Stimulated activated CD8-positive, alpha-beta memory T cell treated with anti-CD3 and anti-CD28 coated beads, Interleukin-15, amount 100 ng/mL, for 4 hours (primary cell): ENCODE data around the gene C17orf50.

Experiments
- DNase-seq, 2 donors: peaks; one replicate each; pipeline ENCODE4 v3.0.0-alpha.2; 2020; ENCODE audit warnings: low read depth in 2 of 2

The C17orf50 gene

DNA sequence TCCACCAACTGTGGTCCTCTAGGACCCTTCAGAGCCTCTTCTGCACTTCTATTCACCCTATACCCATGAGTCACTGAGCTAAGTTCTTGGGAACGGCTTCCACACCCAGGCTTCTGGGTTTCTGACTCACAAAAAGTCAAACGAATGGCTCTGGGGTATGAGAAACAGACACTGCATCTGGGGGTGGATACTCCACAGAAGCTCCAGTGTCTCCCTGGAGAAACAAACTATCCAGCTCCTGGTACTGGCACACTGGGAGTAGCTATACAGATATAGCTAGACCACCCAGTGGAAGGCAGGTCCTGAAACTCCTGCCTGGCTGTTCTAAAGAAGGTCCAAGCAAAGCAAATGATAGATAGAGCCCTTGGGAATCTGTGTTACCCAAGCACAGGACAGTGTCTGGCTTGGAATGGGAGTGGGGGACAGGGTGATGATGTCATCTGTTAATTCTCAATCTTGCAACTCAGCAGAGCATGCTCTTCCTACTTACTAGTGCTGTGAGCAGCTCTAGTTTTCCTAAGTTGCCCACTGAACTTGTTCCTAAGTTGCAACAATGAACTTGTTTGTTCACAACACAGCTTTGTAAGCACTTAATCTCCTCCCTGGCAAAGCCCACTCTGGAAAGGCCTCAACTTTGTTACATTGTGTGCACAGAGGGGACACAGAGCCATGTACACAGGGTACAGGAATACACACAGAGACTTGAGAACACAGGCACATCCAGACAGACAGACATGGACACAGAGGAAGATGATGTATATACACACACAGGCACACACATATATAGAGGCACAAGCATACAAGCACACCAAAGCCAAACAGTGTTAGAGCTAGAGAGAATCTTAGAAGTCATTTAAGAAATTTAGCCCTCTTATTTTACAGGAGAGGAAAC lies 28.0 kb downstream of the C17orf50 start:
- DNase-seq, result no peak

DNA sequence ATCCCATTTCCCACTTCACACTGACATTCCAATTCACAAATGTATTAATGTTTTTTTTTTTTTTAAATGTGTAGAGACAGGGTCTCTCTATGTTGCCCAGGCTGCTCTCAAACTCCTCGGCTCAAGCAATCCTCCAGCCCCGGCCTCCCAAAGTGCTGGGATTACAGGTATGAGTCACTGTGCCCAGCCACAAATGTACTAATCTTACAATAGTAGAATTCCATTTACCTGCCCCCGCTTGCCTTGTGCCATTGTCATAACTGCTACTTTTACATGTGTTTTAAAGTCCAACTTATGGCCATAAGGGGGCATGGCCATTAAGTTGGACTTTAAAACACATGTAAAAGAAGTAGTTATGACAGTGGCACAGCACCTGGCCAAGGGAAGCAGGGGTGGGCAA lies 30.2 kb downstream of the C17orf50 start:
- DNase-seq, result no peak

DNA sequence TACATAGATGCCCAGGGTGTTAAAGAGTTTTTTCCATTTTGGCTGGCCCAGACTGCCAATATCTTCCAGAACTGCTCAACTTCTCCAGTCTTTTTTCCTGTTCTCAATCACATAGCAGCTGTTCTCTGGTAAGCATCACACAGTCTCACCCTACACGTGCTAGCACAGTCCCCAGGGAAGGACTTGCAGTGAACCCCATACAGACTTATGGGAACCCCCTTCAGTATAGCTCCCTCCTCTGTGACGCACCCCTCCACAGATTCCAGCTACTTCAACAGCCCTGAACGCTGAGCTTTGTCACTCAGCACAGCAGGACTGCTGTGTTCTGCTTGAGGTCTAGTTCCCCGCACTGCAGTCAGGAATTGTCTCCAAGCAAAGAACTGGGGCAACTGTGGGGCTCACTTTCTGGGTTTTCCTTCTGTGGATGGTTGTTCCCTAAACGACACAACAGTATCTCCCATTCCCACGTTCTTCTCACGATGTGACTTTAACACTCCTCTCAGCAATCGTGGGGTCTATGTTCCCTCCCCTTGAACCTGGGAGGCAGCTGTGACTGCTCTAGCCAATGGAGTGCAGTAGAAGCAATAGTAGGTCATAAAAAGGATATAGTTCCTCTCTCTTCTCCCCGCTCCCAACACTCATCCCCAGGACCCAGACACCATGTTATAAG lies 31.1 kb downstream of the C17orf50 start:
- no peak for DNase-seq

DNA sequence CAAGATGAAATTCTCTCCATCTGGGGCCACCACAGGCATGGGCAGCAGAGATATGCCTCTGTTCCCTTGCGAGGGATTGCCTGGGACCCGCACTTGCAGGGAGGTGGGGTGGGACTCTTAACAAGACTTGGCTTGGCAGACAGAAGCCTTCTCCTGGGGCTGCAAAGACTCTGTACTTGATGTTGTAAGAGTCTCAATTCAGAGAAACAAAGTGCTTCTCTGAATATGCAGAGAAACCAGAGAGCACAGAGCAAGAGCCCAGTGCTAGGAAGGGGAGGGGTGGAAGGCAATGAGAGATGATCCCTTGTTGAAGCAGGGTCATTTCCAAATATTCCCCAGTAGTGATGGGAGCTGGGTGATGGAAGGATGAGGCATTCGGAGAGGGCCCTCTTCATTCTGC lies 32.6 kb downstream of the C17orf50 start:
- DNase-seq, result no peak

DNA sequence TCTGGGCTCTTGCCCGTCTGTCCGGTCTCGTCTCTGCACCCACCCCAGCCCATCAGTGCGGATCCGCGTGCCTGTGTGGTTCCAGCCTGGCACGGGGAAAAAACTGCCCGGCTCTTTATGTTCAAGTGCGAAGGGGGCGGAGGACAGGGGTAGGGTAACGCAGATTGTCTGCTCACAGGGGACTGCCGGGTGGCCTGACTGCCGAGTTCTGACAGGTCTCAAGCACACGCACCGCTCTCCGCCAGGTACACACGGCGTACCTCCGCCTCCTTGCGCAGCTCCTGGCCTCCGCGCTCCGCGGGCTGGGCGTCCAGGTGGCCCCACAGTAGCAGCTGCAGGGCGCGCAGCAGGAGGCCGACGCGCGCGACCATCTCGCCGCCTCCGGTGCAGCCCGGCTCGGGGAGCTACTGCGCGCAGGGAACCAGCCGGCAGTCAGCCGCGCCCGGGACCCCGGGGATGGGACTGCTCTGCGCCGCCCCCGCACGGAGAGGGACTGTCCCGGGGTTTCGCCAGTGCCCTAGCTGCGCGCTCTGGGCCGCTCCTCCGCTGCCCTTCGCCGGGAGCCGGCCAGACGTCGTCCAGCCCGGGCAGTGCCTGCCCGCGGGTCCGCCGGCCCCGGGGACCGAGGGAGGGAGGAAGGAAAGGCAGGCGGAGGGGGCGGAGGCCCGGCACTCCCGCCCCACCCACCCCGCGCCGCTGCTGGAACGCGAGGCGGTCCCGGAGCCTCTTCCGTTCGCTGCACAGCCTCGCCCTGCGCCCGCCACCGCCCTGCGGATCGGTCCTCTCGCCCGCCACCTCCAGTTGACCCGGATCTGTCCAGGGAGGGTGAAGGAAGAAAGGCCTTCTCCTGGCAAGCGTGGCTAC lies 34.6 kb downstream of the C17orf50 start, which contains the start of gene MMP28:
Gene MMP28, minus strand, starts transcription at position 635 of the 864 bp plus-strand sequence. Its CDS starts 264 bp downstream, at position 371.
- DNase-seq, result peak in 1 of 2 donors; percentile 19

DNA sequence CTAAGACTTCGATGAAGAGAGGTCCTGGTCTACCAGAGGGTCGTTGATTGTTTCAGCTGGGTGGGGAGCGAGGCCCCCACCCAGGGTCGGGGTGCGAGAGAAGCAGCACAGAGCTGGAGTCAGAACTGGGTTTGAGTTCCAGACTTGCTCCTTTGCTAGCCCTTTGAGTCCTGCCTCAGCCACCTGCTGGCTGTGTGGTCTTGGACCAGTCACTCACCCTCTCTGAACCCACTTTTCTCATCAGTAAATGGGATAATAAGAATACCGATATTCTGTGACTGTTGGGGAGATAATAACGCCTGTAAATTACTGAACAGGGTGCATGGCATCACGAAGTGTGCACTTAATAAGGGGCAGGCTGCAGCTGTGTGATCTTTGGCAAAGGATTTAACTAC lies 35.2 kb downstream of the C17orf50 start:
- no peak for DNase-seq

DNA sequence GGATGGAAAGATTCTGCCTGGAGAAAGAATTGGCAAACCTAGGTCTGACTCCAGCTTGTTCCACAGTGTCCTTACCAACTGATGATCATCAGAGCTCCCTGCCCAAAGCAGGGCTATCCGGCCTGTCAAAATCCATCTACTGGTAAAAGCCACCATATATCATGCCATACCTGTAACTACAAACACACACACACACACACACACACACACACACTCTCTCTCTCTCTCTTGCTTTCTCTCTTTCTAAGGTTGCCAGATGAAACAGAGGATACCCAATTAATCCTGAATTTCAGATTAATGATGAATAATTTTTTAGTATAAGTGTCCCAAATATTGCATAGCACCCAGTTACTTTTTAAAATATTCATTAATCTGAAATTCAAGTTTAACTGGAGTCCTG lies 36.3 kb downstream of the C17orf50 start:
- no peak for DNase-seq

DNA sequence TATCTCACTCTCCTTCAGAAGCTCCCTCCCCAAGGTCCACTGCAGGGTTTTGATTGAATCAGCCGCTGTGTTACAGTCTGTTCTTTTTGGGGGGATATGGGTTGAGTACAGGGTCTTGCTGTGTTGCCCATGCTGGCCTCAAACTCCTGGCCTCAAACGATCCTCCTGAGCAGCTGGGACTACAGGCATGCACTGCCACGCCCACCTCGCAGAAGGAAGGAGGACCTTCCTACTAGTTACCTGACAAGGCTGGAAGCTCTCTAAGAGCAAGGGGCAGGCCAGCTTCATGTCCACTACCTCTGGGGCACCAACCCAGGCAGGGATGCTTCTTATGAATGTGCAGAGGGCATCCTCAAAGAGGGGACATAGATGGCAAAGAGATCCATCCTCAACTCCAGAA lies 36.7 kb downstream of the C17orf50 start:
- no peak for DNase-seq

DNA sequence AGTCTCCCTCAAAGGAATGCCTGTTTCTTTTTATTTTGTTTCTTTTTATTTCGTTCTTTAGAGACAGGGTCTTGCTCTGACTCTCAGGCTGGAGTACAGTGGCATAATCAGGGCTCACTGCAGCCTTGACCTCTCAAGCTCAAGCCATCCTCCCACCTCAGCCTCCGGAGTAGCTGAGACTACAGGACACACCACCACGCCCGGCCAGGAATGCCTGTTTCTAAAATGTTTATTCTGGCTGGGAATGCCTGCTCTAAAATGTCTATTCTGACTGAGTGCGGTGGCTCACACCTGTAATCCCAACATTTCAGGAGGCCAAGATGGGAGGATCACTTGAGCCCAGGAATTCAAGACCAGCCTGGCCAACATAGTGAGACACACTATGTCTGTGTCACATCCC lies 37.2 kb downstream of the C17orf50 start:
- no peak for DNase-seq

DNA sequence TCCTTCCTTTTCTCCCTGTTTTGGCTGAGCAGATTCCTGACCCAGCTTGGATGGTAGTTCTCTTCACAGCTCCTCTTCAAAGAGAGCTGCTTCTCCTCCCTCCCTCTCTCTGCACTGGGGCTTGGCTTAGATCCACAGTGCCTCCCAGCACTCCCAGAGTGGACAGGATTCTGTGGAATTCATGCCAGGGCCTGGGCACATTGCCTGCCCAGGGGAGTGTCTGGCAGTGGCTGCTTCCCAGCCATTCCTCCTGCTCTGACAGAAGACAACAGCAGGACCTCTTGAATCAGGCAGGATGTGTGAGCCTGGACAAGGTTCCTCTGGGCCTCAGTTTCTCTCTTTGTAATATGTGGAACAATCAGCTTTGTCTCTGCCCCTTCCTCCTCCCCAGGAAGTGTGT lies 39.3 kb downstream of the C17orf50 start:
- DNase-seq, result no peak

DNA sequence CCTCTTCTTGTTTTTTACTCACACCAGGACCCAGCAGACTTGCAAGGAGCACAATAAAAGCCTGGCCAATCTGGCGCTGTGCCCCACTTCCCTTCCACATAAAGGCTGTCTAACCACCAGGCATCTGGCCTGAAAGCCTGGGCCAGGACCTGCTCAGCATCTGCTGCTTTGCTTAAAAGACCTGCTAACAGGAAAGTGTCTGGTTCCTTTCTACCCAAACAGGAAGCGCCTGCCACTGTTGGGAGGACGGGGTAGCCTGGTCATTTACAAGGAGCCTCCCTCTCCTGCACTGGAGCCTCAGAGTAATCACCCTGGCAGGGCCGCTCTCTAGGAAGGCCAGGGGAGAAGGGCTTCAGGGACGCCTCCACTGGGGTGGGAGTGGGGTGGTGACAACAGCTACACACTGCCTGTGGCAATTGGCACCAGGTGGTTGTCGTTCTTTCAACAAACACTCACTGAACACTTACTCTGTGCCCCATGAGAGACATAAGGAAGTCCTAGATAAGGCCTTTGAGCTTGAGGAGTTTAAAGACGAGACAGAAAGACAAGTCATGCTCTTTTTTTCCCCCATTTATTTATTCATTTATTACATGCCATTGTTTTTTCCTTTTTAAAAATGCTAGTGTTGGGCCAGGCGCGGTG lies 41.0 kb downstream of the C17orf50 start:
- DNase-seq, result no peak

DNA sequence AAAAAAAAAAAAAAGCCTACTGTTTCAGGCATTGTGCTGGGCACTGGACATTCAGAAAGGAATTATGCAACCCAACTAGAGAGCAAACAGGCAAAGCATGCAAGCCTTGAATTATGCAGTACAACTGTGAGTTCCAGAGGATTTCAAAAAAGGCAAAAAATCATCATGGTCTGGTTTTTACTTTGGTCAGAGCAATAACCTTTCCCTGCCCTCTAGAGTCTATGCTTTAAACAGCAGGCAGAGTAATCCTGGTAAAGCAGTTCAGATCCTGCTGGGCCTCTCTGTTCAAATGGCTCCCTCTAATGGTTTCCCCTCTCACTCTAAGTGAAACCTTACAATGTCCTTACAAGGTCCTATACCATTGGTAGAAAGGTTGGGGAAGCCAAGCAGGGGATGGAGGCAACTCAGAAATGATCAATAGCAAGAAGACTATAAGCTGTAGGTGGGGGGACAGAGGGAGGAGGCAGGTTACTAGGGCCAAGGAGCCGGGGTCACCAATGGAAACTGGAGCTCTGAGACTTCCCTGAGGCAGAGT lies 44.0 kb downstream of the C17orf50 start:
- DNase-seq, result no peak

DNA sequence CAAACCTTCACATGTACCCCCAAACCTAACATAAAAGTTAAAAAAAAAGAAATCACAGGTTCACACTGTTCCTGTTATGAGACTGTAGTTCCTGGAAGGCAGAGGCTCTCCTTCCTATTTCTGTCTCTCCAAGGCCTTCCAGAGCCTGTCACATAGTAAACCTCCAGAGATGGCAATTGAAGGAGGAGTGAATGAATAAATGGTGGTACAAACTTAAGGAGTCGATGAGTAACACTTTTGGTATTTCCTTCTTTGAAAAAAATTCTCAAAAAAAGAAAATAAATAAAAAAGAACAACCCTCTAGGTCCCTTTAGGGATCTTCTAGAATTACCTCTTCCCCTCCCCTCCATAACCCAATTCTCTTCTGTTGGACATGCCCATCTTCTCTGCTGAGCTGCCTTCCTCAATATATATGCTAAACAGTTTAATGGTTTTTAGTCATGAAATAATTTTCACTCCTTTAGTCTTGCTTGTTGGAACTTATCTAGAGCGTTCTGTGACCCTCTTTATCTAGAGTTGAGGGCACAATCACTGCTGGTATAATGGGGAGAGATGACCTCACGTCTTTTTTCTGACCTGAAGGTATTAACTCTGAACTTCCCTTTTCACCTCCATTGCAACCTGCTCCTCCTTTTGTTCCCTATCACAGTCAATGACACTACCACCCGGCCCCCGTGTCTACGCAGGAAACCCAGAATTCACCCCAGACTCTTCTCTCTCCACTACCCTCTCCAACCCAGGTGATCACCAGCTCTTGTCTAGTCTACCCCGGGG lies 46.9 kb downstream of the C17orf50 start:
- DNase-seq, result no peak

DNA sequence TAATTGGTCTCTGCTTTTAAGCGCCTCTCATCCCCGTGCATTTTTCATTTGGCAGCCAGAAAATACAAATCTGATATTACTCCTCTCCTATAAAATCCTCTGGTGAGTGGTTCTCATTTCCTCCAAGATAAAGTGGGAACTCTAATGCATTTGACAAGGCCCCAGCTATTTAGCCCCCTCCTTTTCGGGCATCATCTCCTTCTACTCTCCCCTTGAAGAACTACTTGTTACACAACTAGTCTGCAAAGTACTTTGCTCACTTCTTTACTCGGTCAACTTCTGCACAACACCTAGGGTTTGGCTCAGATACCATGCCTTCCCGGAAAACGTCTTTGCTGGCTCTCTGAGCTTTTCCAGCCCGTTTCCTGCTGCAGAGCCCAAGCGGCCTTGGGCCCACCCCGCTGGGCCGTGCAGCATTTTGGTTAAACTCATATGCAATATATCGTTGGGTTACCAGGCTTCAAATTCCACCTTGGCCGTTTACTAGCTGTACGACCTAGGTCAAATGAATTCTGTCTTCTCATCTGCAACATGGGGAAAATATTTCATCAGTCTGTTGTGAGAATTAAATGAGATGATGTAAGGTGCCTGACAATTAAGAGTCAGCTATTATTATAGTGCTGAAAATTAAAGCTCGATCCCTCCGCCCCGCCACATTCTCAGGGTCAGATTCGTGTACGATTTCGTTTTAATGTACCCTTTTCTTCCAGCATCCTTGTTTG lies 47.7 kb downstream of the C17orf50 start:
- DNase-seq, result no peak

DNA sequence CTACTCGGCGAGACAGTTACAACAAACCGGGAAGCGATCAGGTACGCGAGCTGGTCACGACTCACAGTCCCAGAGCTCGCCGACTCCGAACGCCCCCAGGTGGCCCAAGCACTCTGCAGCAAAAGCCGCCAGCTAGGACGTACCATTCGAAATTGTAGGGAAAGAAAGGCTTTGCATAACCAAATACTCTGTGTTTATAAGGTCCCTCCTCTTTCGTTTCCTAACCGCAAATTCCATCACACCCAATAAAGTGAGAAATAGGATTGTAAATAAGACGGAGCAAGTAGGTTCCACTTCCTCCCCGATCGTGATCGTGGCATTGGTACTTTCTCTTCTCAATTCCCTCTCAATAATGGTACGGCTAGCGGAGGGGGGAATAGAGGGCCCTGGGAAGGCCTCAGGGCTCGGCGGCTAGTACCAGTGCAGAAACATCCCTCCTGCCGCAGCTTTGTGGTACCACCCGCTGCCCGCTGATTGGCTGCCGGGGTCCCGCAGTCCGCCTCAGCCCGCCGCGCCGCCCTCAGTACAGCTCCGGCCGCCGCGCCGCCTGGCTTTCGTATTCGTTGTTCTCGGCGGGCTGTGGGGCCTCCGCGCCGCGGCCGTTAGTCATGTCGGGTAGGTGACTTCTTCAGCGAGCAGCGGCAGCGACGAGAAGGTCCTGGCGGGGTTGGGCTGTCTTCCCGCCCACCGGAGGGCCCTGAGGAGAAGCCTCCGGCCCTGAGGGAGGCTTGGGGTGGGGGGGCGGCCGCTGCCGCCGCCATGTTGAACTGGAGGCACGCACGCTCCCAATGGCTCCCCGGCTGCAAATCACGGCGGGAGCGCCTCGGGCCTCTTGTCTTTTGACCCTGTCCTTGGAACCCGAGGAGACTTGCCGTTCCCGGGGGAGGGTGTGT lies 48.5 kb downstream of the C17orf50 start, which contains the start of gene TAF15:
Gene TAF15, plus strand, starts transcription at position 523 of the 893 bp plus-strand sequence. Its CDS starts 86 bp downstream, at position 609.
- peak; percentile 93 for DNase-seq

DNA sequence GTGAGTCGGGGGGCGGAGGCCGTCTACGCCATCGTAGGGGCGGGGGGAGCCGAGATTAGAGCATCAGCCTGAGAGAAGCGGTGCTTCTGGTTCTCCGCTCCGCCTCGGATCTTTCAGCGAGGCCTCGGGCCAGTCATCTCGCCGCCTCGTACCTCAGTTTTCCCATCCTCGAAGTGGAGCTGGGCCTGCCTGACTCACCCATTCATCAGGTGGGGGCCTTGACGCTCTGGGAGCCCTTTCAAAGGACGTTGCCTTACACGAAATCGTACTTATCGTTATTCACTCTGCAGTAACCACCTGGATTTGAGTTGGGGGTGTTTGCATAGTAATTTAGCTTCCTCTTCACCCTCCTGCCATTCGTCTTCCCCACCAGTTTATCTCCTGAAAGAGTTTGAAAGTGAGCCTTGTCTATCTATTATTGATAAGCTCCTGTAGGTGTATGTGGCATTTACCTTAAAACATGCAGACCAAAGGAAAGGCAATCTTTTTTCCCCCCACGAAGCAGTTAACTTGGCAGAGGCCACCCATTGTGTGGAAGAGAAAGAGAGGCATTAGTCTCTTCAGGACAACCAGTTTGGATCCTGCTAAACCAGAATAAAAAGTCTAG lies 49.3 kb downstream of the C17orf50 start:
- no peak for DNase-seq

DNA sequence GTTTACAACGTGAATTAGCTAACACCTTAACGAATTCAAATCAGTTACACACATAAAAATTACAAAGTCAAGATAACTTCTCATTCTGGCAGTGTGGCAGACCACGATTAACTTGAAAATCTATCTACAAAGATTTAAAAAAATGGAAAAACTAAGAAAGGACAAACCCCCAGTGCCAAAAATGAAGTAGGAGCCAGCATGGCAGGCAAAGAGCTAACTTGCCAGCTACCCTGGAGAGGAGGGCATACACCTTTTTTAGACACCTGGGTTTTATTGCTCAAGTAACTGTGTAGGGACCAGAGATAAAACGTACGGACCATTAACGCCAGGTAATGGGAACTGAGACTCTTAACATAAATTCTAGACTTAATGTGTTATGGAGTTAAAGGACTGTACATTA lies 51.1 kb downstream of the C17orf50 start:
- no peak for DNase-seq

DNA sequence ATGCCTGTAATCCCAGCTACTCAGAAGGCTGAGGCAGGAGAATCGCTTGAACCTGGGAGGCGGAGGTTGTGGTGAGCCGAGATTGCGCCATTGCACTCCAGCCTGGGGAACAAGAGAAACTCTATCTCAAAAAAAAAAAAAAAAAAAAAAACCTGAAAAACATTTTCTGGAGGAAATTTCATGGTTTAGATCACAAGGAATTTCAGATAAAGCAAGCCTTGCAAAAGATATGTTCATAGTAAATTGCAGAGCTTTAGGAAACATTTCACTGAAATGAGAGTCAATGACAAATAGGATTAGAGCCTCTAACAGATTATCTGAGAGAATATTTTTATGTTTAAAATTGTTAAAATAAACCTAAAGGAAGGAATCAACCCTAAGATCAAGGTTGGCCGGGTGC lies 51.8 kb downstream of the C17orf50 start:
- no peak for DNase-seq
